ENCODE results near the gene MYBPHL. TPM values are rescaled to one million over a fixed set of nuclear protein-coding genes. Genes with fewer than 3 reads are reported as not detected.

Gene MYBPHL
- total RNA-seq, 4 donors from 2014 or later = not detected

DNA sequence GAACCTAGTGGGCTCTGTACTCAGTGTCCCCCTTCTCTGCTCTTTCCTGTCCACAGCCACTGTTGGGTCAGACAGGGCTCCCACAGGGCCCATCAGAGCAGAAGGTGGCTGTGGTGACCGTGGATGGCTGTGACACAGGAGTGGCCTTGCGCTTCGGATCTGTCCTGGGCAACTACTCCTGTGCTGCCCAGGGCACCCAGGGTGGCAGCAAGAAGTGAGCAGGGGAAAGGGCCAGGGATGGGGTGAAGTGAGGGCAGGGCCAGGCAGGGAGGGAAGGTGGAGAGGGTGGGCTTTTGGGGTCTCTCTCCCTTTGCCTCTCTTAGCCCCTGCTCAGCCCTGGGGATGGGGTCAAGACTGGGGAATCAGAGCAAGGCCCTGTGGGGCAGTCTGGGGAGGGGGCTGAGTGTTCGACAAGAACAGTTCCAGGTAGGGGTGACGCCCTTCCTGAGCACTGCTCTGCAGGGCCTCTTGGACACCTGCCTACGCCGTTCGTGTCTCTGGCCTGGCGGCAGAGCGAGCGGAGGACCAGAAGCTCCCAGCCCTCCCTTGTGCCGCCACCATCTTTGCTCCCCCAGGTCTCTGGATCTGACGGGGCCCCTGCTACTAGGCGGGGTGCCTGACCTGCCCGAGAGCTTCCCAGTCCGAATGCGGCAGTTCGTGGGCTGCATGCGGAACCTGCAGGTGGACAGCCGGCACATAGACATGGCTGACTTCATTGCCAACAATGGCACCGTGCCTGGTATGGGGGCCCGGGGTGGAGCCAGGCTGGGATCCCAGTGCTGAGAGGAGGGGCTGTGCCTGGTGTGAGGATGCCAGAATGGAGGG lies 44.4 kb downstream of the MYBPHL start:
- WGBS, 2 donors = 53 to 59% methylated on average over 9 to 22 of the region's 22 CpGs
- no peak for DNase-seq (ENCODE audit: low spot score in 2 of 2)
- H3K4me3 ChIP-seq (ENCODE audit: low read depth, poor library complexity, severe bottlenecking) = no peak overlapping the region
- intact Hi-C loops (cut with DNase I; ENCODE audit: low total_unique reads) = loop anchor here (5.0 kb wide), 1 partner anchor 140 kb away; no protein-coding TSS in a partner anchor
- TF ChIP-seq, protein P1, sequence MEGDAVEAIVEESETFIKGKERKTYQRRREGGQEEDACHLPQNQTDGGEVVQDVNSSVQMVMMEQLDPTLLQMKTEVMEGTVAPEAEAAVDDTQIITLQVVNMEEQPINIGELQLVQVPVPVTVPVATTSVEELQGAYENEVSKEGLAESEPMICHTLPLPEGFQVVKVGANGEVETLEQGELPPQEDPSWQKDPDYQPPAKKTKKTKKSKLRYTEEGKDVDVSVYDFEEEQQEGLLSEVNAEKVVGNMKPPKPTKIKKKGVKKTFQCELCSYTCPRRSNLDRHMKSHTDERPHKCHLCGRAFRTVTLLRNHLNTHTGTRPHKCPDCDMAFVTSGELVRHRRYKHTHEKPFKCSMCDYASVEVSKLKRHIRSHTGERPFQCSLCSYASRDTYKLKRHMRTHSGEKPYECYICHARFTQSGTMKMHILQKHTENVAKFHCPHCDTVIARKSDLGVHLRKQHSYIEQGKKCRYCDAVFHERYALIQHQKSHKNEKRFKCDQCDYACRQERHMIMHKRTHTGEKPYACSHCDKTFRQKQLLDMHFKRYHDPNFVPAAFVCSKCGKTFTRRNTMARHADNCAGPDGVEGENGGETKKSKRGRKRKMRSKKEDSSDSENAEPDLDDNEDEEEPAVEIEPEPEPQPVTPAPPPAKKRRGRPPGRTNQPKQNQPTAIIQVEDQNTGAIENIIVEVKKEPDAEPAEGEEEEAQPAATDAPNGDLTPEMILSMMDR (IDR thresholded peaks at IDR 0.05) = no peak
- TF ChIP-seq POLR2A (IDR thresholded peaks at IDR 0.05) = no peak

DNA sequence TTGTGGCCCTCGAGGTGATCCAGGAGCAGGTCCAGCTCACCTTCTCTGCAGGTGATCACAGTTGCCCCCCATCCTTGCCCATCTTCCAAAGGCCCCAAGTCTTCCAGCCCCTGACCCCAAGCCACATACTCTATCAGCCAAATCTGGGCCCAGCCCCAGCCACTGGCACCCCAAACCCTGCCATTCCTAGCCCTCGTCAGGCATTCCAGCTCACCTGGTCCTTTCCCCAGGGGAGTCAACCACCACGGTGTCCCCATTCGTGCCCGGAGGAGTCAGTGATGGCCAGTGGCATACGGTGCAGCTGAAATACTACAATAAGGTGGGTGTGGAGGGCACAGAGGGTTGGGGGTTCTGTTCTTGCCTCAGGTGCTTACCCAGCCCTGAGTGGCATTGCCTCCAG lies 45.2 kb downstream of the MYBPHL start:
- no peak for TF ChIP-seq POLR2A (IDR thresholded peaks at IDR 0.05)
- TF ChIP-seq, protein P1 (IDR thresholded peaks at IDR 0.05) = no peak
- DNase-seq (ENCODE audit: low spot score in 2 of 2) = no peak
- no peak overlapping the region for H3K4me3 ChIP-seq (ENCODE audit: low read depth, poor library complexity, severe bottlenecking)
- WGBS, 2 donors = 86 to 97% methylated on average over 6 of the region's 6 CpGs
- intact Hi-C loops (cut with DNase I; ENCODE audit: low total_unique reads) = loop anchor here (5.0 kb wide), 1 partner anchor 141 kb away; no protein-coding TSS in a partner anchor

DNA sequence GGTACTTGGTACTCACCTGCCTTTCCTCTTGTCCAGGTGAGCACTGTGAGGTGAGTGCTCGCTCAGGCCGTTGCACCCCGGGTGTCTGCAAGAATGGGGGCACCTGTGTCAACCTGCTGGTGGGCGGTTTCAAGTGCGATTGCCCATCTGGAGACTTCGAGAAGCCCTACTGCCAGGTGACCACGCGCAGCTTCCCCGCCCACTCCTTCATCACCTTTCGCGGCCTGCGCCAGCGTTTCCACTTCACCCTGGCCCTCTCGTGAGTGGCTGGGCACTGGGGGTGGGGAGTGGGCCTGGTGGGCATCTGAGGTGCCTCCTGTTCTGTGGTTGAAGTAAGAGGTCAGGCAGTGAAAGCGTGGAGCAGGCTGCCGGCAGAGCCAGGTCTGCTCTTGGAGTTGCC lies 45.8 kb downstream of the MYBPHL start:
- DNase-seq (ENCODE audit: low spot score in 2 of 2) = no peak
- WGBS, 2 donors = 86 to 92% methylated on average over 16 of the region's 16 CpGs
- no peak overlapping the region for H3K4me3 ChIP-seq (ENCODE audit: low read depth, poor library complexity, severe bottlenecking)
- intact Hi-C loops (cut with DNase I; ENCODE audit: low total_unique reads) = loop anchor here (5.0 kb wide), 1 partner anchor 141 kb away; no protein-coding TSS in a partner anchor
- TF ChIP-seq, protein P1 (IDR thresholded peaks at IDR 0.05) = no peak
- TF ChIP-seq POLR2A (IDR thresholded peaks at IDR 0.05) = no peak

DNA sequence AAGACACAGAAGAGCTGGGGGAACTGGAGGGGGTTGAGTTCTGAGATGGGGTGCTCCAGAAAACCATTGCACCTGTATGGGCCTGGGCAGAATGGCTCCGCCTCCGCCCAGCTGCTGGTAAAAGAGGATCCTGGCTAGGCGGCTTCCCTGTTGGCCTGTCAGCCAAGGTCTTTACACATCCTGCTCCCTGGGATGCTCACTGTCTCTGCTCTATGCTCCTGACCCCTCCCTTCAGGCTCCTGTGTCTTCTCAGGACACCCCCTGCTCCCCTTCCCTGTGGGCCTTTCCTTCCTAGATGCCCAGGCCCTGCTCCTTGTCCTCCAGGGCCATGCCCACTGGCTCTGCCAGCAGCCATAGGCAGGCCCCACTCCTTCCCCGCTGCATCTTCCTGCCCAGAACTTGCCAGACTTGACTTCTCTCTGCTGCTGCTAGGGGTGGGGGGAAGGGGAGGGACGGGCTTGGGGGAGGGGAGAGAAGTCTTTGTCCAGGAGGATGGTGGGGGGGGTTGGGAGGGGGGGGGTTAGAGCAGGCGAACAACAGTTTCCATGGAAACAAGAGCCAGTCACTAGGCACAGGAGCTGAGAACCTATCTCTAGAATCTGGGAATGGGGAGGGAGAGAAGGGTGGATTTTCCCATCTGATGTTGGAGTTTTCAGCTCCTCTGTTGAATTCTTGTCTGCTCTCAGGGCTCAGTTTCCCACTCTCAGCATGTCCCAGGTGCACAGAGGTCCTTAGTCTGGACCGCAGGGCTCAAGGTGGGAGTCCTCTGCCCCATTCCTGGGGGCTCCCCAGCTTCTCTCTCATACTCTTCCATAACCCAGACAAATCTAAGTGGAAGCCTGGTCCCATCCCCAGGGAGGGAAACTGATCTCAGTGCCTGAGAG lies 46.9 kb downstream of the MYBPHL start:
- intact Hi-C loops (cut with DNase I; ENCODE audit: low total_unique reads) = loop anchor here (5.0 kb wide), 1 partner anchor 142 kb away; no protein-coding TSS in a partner anchor

More for the DNA sequence above, 46.9 kb downstream of the MYBPHL start:
- TF ChIP-seq, protein P1 (IDR thresholded peaks at IDR 0.05) = no peak
- TF ChIP-seq POLR2A (IDR thresholded peaks at IDR 0.05) = no peak
- DNase-seq (ENCODE audit: low spot score in 2 of 2) = no peak
- 69 to 71% methylated on average over 7 of the region's 7 CpGs for WGBS, 2 donors
- no peak overlapping the region for H3K4me3 ChIP-seq (ENCODE audit: low read depth, poor library complexity, severe bottlenecking)
